GM12801 (cell line): Measurements from ENCODE around the gene GID4.

Source experiments
- TF ChIP-seq, protein P1 (sequence below): IDR thresholded peaks from one replicate; pipeline ENCODE4 v1.5.1; 2011; ENCODE audit warnings: control low read depth; ENCODE audit not compliant: insufficient read length; ENCODE audit errors: extremely low read depth

Gene GID4

DNA sequence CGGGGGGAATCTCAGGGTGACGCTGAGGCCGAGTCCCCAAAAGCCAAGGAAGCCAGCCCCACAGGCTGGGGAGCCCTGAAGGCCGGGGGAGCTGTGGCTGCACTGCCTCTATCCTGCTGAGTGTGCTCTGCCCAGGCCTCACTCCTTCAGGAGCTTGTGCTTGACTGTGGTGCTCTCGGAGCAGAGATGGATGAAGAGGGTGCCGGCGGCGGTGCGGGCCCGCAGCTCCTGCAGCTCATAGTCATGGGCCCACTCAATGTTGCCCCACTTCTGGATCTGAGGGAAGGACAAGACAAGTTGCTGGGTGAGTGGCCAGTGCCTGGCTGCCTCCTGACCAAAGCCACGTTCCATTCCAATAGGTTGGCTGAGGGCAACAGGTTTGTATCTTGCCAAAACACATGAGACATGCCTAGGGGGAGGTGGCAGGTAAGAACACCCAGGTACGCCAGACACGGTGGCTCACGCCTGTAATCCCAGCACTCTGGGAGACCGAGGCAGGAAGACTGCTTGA is 20.7 kb upstream of the GID4 start:
- TF ChIP-seq, protein P1, sequence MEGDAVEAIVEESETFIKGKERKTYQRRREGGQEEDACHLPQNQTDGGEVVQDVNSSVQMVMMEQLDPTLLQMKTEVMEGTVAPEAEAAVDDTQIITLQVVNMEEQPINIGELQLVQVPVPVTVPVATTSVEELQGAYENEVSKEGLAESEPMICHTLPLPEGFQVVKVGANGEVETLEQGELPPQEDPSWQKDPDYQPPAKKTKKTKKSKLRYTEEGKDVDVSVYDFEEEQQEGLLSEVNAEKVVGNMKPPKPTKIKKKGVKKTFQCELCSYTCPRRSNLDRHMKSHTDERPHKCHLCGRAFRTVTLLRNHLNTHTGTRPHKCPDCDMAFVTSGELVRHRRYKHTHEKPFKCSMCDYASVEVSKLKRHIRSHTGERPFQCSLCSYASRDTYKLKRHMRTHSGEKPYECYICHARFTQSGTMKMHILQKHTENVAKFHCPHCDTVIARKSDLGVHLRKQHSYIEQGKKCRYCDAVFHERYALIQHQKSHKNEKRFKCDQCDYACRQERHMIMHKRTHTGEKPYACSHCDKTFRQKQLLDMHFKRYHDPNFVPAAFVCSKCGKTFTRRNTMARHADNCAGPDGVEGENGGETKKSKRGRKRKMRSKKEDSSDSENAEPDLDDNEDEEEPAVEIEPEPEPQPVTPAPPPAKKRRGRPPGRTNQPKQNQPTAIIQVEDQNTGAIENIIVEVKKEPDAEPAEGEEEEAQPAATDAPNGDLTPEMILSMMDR: no peak

DNA sequence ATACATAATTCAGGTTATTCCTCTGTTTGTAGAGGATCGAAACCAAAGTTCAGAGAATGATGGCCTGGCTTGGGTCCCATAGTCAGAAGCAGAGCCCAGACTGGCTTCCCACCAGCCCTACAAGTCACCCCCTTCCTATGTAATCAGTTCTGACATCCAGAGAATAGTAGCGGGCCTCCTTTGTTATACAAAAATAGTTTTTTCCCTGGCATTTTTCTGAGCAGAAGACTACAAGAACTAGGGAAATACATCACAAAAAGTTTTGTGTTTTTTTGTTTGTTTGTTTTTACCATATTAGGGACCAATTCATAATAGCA is 19.4 kb upstream of the GID4 start:
- TF ChIP-seq, protein P1: no peak

DNA sequence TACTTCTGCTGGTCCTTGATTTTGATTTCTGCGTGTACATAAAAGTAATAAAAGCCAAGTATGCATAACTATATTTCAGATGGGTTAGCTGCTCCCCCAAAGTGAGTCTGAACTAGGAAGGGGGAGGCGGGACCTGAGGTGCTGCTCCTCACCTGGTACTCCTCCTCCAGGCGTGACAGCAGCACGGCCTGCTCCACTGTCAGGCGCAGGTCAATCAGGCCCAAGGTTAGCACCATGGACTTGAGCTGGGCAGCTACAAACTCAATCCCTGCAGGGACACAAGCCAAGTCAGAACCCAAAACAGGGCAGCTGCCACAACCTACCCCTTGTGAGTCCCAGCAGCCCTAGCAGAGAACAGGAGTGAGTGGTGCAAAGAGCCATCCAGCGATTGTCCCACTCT is 18.2 kb upstream of the GID4 start:
- TF ChIP-seq, protein P1: no peak

DNA sequence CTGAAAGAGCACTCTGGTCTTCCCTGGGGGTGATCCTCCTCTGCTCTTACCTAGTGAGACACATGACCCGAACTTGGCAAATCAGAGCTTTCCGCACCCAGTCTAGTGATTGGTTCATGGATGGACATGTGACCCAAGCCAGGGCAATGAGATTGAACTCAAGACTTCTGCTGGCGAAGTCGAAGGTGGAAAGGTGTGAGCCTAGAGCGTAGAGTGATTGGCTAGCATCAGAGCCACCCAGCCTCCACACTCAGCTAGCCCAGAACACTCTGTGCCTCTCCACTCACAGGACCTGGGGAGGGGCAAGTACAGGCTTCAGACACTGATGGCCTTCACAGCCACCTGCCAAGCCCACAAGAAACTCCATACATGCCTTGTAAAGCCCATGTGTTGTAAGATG is 17.8 kb upstream of the GID4 start:
- TF ChIP-seq, protein P1: no peak

DNA sequence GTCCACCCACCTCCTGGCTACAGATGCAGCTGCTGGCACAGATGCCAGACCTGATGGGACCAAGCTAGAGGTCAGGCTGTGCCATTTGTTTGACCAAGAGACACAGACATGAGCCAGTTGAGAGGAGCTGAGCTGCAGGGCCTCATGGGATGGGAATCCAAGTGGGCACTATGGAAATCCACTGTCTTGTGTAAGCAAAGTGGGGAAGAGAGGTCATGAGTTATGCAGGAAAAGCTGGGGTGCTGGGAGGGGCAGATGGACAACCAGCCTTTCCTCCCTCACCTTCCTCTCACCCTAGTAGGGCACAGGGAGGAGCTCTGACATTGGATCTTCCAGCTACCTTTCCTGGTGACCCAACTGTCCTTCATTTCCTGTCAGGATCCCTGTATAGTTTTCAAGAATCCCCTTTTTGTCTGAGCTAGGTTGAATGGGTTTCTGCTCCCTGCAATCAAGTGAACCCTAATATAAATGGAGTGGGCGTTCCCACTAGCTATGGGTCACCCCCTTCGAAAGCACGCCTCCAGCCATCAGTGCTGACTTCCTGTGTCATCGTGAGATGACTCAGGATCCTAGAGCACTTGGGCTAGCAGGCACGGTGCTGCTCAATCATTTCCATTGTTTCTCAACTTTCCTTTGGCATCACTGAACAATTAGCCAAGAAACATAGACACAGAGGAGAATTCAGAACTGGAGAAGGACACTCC is 13.8 kb upstream of the GID4 start:
- TF ChIP-seq, protein P1: no peak

DNA sequence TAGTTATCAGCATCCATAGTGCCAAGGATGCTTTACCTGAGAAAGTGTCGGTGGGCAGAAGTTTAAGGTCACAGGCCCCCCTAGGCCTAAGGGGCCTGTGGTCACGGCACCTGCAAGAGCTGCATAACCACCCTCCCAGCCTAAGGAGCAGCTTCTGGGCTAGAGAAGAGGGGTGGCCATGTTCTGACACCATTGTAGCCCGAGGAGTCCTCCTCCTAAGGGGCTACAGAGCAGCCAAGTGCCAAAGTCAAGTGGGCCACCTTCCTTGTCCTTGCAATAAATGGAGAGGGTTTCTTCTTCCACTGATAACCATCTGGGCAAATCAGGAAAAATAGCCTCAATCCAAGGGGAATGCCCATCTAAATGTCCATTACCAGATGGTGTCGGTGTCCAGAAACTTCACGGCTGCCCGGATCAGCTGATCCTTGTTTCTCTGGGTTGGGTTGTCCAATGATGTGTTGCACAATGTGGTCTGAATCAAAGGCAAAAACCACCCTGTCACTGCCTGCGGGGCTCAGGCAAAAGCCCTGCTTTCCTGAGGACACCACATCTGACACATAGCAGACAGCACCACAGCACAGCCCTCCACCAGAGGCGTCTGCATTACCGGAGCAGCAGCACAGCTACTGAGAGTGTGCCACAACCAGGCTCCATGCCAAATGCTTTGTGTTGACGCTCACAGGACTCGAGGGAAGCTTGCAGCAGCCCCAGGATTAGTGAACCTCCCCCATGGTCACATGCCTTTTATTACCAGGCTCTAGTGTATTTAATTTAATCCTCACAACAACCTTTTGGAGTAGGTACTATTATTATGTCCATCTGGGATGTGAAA is 13.0 kb upstream of the GID4 start:
- TF ChIP-seq, protein P1: no peak

DNA sequence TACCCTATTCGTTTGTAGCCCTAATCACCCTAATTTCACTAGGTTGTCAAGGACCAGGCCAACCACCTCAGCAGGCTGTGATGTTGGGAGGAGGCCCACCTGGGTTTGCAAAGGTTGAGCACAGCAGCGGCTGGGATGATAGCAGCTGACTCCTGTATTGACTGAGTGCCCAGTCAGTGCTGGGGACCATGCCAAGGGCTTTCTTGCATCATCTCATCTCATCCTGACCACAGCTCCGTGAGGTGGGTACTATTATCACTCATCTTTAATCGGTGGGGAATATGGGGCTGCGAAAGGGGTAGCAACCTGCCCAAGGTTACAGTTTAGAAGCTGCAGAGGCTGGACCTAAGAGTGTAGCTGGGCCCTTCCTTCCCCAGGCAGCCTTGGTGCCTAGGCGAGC is 11.9 kb upstream of the GID4 start:
- TF ChIP-seq, protein P1: no peak
